ENCODE measurements around the gene FRMD8. TPM values are rescaled to one million over a fixed set of nuclear protein-coding genes. Genes with fewer than 3 reads are reported as not detected.

FRMD8 gene
- total and polyA plus RNA-seq, 9 of the 15 experiments (the other 6 are each of a cell fraction or from before 2014, with no cell fraction given) = 4.5 to 54.5 (median 15.8) TPM

DNA sequence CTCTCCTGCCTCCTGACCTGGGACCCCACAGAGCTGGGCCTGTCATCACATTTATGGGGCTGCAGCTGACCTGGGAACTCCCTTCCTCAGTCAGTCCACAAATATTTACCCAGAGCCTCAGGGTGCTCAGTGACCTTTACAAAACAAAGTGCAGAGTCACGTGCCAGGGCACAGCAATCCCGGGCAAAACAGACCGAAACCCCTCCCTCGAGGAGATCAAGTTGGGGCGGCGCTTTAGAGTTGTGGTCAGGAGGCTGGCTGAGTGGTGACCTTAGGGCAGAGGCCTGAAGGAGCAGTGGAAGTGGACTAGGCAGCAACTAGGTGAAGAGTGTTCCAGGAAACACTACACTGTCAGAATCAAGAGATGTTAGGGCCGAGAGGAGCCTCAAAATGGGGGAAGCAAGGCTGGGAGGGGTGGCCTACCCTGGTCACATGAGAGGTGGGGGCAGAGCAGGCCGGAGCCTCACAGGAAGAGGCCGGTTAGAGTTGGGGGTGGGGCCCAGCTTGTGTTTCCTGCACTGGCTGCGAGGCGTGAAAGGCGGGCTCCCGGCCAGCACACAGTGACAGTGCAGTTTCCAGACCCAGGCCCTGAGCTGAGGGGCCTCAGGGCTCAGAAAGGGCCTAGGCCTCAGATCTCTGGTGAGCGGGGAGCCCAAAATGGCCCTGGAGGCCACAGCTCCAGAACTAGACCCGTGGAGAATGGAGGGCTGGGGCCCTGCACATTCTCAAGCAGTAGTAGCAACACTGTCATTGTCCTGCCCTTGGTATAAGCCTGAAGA, 32.4 kb downstream of the FRMD8 start (continued):
- TF ChIP-seq, protein P1, sequence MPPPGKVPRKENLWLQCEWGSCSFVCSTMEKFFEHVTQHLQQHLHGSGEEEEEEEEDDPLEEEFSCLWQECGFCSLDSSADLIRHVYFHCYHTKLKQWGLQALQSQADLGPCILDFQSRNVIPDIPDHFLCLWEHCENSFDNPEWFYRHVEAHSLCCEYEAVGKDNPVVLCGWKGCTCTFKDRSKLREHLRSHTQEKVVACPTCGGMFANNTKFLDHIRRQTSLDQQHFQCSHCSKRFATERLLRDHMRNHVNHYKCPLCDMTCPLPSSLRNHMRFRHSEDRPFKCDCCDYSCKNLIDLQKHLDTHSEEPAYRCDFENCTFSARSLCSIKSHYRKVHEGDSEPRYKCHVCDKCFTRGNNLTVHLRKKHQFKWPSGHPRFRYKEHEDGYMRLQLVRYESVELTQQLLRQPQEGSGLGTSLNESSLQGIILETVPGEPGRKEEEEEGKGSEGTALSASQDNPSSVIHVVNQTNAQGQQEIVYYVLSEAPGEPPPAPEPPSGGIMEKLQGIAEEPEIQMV (tag; conservative IDR thresholded peaks at IDR 0.05; ENCODE audit: low read depth) = no peak
- TF ChIP-seq OTX1 (CRISPR knock-in tag; IDR thresholded peaks at IDR 0.05) (no peak; the same call in 1 of the 2 replicates), KAT2B (IDR thresholded peaks at IDR 0.05; ENCODE audit: low read depth, low read length) (no peak), ARNT (IDR thresholded peaks at IDR 0.05) (peak; percentile 68 to 89; a peak in 3 of 4 replicates), HCFC1 (IDR thresholded peaks at IDR 0.05; ENCODE audit: low read depth, low read length) (0 out of 2 replicates have a peak, but pooled peaks have one; percentile 22), ZNF140 (CRISPR knock-in tag; IDR thresholded peaks at IDR 0.05) (no peak), ZNF146 (CRISPR knock-in tag; IDR thresholded peaks at IDR 0.05; ENCODE audit: unreplicated experiment) (no peak), ZFP30 (CRISPR knock-in tag; IDR thresholded peaks at IDR 0.05; ENCODE audit: borderline replicate concordance) (no peak), TOE1 (IDR thresholded peaks at IDR 0.05; ENCODE audit: borderline replicate concordance) (peak; percentile 96), TOE1 (CRISPR knock-in tag; IDR thresholded peaks at IDR 0.05; ENCODE audit: borderline replicate concordance, low read depth) (0 out of 2 replicates have a peak, but pooled peaks have one; percentile 60), BRF1 (IDR thresholded peaks at IDR 0.05; ENCODE audit: borderline replicate concordance, extremely low read depth, insufficient read length) (no peak), BMI1 (IDR thresholded peaks at IDR 0.05; ENCODE audit: low read length) (no peak), ZNF717 (CRISPR knock-in tag; IDR thresholded peaks at IDR 0.05) (no peak), SMAD1 (IDR thresholded peaks at IDR 0.05; ENCODE audit: low read depth, low read length, partially characterized antibody) (peak; percentile 86), ZBTB8A (IDR thresholded peaks at IDR 0.05; ENCODE audit: partially characterized antibody) (no peak), KHSRP (IDR thresholded peaks at IDR 0.05) (no peak), ZNF699 (CRISPR knock-in tag; IDR thresholded peaks at IDR 0.05; ENCODE audit: insufficient replicate concordance) (no peak), ZNF561 (CRISPR knock-in tag; conservative IDR thresholded peaks at IDR 0.05) (no peak)
- TF ChIP-seq, protein P2, sequence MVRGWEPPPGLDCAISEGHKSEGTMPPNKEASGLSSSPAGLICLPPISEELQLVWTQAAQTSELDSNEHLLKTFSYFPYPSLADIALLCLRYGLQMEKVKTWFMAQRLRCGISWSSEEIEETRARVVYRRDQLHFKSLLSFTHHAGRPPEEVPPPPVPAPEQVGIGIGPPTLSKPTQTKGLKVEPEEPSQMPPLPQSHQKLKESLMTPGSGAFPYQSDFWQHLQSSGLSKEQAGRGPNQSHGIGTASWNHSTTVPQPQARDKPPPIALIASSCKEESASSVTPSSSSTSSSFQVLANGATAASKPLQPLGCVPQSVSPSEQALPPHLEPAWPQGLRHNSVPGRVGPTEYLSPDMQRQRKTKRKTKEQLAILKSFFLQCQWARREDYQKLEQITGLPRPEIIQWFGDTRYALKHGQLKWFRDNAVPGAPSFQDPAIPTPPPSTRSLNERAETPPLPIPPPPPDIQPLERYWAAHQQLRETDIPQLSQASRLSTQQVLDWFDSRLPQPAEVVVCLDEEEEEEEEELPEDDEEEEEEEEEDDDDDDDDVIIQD (CRISPR knock-in tag; IDR thresholded peaks at IDR 0.05) = no peak
- TF ChIP-seq, protein P3, sequence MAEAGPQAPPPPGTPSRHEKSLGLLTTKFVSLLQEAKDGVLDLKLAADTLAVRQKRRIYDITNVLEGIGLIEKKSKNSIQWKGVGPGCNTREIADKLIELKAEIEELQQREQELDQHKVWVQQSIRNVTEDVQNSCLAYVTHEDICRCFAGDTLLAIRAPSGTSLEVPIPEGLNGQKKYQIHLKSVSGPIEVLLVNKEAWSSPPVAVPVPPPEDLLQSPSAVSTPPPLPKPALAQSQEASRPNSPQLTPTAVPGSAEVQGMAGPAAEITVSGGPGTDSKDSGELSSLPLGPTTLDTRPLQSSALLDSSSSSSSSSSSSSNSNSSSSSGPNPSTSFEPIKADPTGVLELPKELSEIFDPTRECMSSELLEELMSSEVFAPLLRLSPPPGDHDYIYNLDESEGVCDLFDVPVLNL (CRISPR knock-in tag; IDR thresholded peaks at IDR 0.05; ENCODE audit: low read depth) = no peak
- TF ChIP-seq, protein P4, sequence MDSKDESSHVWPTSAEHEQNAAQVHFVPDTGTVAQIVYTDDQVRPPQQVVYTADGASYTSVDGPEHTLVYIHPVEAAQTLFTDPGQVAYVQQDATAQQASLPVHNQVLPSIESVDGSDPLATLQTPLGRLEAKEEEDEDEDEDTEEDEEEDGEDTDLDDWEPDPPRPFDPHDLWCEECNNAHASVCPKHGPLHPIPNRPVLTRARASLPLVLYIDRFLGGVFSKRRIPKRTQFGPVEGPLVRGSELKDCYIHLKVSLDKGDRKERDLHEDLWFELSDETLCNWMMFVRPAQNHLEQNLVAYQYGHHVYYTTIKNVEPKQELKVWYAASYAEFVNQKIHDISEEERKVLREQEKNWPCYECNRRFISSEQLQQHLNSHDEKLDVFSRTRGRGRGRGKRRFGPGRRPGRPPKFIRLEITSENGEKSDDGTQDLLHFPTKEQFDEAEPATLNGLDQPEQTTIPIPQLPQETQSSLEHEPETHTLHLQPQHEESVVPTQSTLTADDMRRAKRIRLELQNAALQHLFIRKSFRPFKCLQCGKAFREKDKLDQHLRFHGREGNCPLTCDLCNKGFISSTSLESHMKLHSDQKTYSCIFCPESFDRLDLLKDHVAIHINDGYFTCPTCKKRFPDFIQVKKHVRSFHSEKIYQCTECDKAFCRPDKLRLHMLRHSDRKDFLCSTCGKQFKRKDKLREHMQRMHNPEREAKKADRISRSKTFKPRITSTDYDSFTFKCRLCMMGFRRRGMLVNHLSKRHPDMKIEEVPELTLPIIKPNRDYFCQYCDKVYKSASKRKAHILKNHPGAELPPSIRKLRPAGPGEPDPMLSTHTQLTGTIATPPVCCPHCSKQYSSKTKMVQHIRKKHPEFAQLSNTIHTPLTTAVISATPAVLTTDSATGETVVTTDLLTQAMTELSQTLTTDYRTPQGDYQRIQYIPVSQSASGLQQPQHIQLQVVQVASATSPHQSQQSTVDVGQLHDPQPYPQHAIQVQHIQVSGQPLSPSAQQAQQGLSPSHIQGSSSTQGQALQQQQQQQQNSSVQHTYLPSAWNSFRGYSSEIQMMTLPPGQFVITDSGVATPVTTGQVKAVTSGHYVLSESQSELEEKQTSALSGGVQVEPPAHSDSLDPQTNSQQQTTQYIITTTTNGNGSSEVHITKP (IDR thresholded peaks at IDR 0.05; ENCODE audit: partially characterized antibody) = peak; percentile 56

Data from K562 (cell line).